Inflammatory macrophage (primary cell): Measurements from ENCODE around the gene DCANP1.
A peak's percentile ranks its signal among the peaks of the same experiment; 100 is the strongest.
"Not testable (repeated sequence)": the region's sequence is repeated elsewhere in the genome, so short reads cannot be mapped to it uniquely, and the experiment has no call there.

Source experiments
- DNase-seq, 2 donors: peaks; one replicate each; pipeline ENCODE4 v3.0.0-alpha.2; 2020 to 2022
- total RNA-seq, 18 experiments: gene quantifications; one replicate each; lab custom pipeline; 2026; ENCODE audit warnings: mixed read lengths in 6 of 18, inconsistent platforms in 2 of 18; lab: John Stamatoyannopoulos, UW

DCANP1 gene, protein sequence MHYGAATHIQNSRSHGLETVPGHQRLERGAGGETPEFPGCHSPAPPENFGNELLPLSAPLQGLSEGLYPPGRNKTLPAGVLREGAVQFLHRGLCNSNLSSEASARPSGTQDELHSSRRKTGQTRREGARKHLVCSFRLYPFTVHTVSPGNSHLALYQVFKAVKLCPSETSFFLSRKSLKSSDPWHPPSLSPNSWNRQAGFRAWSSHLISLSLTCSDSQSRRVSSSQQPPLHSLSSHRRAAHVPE
- 0 reads per million in 18 experiments for total RNA-seq

DNA sequence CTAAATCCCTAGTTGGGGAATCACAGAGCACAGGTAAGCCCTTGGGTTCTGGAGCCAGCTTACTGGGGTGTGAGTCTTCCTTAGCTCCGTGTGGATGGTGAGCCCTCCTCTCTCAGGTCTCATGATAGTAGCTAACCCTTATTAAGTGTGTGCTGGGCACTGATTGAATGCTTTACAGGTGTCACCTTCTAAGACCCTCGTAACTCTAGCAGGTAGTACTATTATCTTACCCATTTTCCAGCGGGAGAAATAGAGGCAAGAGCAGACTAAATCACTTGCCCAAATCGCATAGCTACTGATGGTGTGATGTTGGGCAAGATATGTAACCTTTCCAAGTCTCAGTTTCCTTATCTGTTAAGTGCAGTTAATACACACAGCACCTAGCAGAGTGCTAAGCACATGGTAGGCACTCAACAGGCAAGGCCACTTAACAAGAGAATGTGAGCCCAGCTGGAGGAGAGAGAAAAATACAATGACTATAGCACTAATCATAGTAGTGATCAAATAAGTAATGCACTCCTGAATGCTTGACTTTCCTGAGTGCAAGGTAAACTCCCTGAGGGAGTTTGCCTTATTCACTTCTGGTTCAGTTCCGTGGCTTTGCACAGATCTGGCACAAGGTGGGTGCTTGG lies at the start of gene DCANP1:
Gene DCANP1, minus strand, starts transcription at position 51 of the 632 bp plus-strand sequence. CDS start 240 bp downstream, outside the sequence.
- no peak for DNase-seq

DNA sequence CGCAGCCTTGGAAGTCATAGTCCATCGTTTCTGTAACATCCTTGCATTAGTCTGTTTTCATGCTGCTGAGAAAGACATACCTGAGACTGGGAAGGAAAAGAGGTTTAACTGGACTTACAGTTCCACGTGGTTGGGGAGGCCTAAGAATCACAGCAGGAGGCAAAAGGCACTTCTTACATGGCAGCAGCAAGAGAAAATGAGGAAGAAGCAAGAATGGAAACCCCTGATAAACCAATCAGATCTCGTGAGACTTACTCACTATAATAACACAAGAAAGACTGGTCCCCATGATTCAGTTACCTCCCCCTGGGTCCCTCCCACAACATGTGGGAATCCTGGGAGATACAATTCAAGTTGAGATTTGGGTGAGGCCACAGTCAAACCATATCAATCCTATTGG lies 48.4 kb upstream of the DCANP1 start:
- DNase-seq: not testable (repeated sequence)

DNA sequence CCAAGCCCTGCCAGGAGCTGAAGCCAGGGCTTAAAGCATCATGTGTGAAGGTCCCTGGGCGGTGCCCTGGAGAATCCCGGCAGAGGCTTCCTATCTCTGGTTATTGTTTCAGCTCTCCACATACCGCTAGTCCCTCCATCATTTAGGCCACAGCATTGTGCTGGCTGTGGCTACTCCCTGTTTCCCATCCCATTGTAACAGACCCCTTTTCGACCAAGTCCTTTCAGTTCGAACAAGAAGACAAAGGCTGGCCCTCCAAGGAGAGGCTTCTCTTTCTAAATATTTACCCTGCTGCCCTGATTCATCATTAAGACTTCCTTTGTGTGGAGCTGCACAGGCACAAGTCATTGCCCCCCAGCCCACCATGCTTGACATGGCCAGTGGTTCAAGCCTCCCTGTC lies 47.0 kb upstream of the DCANP1 start:
- no peak for DNase-seq

DNA sequence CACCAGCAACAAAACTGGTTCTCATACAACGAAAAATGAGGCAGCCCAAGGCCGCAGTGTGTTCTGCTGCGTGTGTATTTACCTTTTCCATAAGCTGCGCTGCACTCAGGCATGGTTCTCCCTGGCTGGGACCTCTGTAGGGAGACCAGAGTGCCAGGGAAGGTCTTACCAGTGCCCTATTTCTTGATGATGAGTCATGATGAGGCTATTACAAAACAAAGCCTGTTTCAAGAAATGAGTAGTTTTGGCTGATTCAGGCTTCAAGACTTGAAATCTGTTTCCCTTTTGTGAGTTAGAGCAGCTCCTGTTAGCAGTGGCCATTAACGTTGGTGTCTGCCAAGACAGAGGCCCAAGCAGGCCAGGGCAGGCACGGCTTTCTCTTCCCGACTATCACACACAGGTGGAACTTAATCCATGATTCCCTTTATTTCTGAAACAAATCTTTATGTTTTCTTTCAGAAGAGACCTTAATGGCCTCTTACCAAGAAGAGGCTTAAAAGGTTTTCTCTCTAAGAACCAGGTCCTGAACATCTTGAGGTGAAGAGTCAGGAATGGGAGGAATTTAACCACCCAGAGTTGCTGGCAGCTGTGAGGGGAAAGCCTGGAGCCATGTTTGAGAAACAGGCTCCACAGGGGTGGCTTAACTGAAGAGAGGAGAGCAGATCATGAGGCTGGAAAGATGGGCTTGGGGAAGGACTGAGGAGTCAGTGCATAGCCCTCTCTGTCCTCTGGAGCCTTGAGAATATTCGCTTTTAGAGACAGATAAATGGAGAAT lies 46.4 kb upstream of the DCANP1 start:
- peak; percentile 84 to 91 for DNase-seq

DNA sequence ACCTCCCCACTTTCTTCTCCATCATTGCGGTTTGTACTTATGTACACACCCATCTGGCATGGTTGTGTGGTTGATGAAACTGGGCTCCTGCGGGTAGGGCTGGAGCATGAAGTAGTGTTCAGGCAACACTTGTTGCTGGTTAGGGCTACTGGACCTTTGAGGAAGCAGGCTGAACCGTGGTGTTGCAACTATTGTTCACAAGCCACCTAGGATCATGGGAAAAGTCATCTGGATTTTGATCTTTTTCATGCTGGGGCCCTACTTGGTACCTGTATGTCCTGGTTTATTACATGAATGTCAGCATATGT lies 45.1 kb upstream of the DCANP1 start:
- peak; percentile 24 to 35 for DNase-seq

DNA sequence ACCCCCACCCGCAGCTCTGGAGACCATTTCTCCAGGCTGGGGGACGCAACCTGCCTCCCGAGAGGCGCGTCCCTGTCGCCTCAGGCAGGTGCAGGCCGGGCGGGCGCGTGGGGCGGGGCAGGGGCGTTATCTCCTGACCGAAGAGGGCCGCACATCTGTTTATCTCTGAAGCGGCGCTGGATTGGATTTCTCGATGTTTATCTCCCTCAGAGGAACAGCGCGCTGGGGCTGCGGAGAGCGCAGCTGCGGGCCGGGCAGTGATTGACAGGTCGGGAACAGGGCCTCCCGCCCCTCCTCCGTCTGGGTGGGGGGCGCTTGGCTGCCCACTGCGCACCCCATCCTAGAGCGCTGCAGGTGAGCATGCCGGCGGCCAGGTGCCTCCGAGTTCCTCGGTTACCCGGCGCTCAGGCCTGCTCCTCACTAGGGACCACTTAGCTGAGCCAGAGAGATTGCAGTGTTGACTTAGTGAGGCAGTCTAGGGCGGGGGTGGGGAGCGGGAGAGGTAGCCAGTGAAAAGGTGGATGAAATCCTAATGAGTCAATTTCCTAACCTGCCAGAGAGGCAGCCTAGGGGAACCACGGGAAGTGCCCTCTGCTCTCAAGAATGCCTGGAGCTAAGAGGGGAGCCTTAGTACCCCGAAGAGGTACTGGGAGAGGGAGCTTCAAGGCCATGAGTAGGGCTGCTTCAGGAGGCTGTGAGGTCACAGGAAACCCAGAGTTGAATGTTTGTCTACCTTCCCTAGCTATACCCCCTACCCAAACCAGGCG lies 44.6 kb upstream of the DCANP1 start:
- DNase-seq: no peak

DNA sequence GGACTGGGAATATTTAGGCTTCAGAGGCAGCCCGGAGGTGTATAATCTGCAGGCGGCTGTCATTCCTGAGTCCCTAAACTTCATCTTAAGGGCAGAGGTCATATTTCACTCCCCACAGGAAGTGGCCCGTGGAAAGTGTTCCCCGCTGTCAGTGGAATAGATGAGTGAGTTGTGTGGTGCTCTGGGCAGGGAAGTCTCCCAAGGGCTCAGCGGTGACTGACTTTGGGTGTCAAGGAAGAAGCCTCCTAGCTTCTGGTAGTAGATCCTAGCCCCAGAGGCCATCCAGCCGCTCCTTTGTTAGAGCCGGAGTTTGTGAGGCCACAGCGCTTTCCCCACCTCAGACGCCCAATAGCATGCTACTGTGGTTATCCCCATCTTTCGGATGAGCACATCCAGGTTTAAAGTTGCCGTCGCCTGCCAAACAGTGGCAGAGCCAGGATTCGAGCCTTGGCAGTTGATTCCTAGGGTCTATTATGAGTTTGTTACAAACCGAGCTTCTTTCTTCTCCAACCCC lies 43.9 kb upstream of the DCANP1 start:
- no peak for DNase-seq

DNA sequence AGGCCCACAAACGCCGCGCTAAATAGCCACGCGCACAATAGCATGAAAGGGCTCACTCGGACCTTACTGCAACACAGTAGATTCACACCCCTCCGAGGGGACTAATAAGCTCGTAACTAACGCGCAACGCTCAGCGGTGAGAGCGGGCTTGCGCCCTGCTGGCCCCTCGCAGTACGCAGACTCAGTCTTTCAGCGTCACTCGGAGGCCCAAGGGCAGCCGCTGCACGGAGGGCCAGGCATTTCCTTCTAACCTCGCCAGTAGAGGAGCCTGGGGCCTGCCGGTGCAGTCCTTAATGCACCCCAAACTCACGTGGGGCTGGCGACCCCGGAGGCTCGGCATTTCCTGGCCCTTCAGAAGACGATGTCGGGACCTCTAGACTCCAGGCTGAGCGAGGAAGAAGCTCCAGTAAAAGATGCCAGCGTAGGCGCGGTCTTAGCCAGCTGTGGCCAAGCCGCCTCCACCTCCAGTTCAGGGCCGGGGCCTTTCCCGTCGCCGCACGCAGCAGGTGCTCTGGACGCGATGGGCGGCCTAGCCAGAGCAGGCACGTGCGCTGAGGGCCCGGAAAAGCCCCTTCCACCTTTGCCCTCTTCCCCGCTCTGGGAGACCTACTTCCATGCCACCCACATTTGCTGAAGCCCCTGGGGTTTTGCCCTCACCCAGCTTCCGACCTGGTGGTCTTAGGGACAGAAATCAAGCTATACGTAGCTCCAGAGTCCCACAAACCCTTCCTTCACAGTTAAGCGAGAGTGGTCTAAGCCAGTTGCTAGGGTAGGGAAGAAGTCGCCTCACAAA lies 43.3 kb upstream of the DCANP1 start:
- DNase-seq: peak in 1 of 2 donors; percentile 56

DNA sequence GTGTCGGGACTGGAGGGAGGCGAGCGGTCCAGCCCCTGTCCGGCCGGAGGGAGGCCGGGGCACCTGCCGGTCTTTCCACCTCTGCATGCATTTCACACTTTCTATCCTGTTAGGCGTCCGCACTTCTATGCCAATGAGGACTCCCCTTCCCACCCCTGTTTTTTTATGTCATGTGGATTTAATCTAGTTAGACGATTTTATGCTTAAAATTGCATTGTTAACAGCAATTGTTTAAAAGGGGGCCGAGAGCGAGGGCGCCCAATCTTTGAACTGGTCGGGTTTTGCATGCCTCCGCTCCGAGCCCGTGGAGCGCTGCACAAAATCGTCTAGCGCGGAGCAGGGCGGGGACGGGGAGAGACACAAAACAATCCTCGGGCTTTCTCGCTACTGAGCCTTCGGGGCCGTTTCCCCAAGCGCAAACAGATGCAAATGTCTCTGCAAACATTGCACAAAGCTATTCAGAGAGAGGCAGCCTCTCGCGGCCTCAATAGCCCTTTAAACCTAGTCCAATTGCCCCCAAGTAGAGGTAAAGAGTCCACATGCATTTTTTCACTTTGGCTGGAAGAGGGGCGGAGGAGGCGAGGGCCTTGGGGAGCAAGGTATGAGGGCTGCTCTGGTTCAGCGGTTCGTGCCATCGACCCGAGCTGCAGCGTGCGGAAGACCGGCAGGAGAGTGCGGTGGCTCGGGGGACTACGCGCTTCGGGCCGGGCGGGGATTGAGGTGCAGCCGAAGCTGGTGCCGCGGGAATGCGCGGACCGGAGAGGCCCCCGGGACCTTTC lies 42.5 kb upstream of the DCANP1 start:
- no peak for DNase-seq

DNA sequence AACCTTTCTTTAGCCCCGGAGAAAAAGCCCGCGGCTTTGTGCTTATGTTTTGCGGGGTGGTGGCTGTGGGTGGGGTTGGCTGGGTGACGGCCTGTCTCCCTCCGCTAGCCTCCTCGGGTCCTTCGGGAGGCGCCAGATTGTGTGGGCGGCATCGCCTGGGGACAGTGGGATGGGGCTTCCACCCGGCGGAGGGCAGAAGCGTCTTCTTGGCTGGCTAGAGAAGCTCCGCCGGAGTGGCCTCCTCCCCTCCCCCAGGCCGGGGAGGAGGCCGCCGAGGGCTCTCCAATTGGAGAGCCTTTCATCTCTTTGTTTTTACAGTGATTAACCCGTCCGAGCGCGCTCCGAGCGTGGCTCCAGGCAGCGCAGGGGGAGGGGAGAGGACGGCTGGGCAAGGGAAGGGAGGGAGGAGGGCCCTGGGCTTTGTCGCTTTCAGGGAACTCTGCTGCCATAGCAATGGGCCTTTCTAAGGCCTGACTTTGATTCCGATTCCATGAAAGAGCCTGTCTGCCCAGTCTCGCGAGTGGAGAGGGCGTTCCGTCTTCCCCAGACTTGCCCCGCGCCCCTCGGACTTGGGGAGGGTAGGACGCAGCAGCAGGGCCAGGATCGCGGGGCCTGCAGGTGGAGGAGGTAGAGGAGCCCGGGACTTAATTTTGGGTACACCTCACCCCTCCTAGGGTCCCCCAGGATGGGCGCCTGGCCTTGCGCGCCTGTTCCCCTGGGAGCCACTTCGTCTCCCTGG lies 41.7 kb upstream of the DCANP1 start:
- DNase-seq: no peak

DNA sequence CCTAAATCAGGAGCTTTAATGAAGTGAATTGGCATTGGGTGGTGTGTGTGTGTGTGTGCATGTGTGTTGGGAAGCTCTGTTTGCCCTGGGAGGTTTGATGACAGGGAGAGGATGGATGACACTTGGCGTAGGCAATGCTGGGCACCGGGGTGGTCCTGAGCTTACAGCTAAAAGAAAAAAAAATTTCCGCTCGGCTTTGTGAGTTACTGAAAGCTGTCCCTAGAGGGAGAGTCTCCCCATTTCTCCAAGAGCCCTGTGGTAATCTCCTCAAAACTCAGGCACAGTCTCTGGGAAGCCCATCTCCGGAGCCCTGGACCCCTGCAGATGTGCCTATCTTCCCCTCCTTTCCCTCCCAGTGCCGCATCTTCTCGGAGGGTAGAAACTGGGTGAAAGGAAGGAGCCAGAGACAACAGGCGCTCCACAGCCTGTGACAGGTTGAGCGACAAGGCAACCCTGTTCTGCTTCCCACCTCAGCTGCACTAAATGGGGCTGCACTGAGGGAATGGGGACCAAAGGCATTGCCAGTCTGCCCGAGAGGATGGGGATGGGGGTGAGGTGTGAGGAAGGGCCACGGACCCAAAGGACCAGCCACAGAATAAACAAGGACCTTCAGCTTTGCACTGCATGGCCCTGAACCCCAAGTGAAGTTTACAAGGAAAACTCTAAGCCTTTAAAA lies 40.8 kb upstream of the DCANP1 start:
- no peak for DNase-seq

DNA sequence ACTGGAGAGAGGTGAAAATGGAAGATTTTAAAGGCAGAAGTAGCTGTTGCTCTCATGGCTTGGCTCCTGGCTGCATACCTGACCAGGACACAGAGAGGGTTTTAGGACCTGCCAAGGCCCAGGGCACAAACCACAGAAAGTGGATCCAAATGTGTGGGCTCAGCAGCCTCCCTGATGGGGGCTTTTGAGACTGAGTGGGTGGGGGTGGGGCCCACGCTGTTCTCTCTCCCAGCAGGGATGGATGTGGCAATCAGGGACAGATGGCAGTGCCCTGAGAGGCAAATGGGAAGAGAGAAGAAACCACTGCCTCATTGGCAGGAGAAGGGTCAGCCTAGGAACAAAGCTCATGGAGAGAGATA lies 39.9 kb upstream of the DCANP1 start:
- no peak for DNase-seq

DNA sequence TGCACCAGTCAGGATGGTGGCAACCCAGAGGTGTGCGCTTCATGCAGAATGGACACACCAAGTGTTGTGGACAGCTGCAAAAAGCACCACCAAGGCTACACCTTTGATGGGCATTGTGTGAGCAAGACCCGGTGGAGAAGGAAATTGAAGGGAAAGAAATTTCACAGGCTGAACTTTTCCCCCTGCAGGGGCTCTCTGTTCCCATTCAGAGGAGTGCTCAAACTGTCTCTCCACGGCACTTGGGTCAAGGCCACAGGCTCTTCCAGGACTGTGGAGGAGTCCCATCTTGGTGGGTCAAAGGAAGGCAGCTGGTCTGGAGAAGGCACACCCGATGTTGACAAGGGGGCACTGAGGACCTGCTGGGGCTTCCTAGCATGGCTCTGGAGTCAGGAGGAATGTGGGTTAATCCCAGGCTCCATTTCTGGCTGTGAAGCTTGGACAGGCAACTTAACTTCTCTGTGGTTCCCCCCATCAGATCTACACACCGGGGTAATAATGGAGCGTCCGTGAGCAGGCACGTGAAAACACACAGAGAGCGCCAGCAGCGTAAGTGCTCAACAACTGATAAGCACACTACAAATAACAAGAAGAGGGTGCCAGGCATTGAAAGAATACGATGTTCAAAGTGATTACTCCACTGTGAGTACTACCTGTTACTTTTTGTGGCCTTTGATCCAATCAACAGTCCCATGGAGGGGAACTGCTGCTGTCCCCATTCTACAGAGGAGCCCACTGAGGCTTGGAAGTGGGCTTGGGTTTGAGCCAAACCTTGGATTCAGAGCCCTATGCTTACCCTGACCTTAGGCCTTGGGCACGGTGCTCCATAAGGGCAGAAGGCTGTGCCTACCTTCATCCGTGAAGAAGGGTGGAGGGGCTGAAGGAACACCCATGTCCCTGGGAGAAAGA lies 39.2 kb upstream of the DCANP1 start:
- DNase-seq: no peak

DNA sequence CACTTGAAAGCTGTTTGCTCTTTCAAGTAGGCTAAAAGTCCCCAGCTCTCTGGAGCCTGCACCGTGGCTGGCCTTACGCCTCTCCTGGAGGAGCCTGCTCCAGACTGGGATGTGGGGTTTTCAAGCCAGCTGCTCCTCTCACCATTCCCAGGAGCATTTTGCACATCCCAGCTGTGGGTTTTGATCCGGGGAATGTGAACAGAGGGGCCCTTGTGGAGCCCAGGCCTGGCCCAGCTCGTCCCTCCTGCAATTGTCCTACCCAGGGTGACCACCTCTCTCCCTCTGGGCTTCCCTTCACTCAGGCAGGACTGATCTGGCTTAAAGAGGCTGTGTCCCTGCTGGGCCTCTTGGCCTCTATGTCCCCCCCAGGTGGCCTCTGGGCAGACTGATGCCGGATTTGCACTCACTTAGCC lies 37.5 kb upstream of the DCANP1 start:
- no peak for DNase-seq

DNA sequence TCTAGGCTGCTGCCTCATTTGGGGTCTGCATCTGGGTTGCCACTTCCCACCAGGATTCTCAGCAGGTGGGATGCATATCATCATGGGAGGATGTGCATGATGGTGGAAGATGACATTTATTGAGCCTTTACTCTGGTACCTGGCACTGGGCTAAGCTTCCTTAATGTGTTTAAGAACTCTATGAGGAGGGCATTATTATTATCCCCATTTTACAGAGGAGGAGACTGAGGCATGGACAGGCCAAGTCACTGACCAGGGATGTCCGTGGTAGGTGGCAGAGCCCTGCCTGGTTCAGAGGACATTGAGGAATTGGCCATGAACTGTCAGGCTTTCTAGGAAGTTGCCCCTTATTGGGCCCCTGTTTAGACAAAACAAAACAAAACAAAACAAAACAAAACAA lies 36.1 kb upstream of the DCANP1 start:
- DNase-seq: no peak

DNA sequence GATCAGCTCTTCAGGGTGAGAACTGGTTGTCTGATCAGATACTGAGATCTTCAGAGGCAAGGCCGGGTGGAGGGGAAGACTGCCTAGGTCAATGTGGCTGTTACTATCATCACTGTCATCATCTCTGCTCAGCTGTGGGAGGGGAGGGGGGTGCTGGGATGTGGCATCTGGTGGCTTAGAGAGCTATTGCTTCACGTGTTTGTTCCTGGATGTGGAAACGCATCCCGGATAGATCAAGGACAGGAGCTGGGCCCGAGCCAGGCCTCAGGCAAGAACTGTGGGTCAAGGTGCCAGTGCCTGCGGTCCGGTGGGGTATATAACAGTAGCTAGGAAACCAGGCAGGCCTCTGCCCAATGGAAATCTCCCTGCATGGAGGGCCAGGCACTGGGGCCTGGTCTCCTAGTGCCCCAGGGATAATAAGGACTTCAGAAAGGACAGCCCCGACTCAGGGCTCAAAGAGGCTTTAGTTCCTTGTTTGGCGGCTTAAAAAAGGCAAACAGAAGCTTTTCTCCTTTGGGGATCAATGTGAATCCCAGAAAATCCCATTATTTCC lies 35.3 kb upstream of the DCANP1 start:
- peak; percentile 8 to 47 for DNase-seq

DNA sequence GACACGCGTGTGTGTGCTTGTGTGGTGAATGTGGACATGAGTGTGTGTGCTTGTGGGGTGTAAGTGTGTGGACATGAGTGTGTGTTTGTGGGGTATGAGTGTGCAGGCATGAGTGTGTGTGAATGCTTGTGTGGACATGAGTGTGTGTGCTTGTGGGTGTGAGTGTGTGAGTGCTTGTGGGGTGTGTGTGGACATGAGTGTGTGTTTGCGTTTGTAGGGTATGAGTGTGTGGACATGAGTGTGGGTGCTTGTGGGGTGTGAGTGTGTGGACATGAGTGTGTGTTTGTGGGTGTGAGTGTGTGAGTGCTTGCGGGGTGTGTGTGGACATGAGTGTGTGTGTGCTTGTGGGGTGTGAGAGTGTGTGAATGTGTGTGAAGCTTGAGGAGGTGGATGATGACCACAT lies 34.8 kb upstream of the DCANP1 start:
- no peak for DNase-seq

DNA sequence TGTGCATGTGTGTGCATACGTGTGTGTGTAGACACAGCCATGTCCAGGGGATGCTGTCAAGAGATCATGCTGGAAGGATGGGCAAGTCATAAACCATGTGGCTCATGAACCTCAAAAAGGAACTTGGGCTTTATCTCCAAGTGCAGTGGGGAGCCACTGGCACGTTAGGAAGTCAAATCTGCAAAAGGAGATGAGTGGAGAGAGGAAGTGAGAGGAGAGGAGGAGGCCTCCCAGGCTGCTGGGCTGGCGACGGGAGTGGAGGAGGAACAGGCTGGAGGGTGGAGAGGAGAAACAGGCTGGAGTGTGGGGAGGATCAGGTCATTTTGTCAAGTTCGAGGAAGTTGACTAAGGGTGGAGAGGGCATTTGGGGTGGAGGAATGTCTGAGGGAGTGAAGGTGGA lies 34.2 kb upstream of the DCANP1 start:
- DNase-seq: peak; percentile 83 to 86

DNA sequence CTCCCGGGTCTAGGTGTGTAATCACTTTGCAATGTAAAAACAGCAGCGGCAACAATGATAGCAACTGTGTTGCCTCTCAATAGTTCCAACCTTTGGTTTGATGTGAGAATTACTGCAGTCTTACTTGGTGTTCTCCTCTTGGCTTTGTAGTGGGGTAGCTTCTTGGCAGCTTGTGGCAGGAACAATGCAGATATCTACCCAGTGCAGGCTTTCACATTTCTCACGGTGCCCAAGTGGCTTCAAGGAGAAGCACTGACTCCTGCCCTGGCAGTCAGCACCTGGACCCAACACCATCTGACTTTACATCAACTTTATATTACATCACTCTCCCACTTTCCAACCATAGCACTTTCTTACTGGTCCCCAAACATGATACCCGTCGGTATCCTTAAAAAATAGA lies 33.4 kb upstream of the DCANP1 start:
- no peak for DNase-seq
